HPDE6-E6E7 (cell line): Measurements from ENCODE around the gene FAM107B.
"Not testable (repeated sequence)": the region's sequence is repeated elsewhere in the genome, so short reads cannot be mapped to it uniquely, and the experiment has no call there.

Experiments used
- DNase-seq: peaks from one replicate; pipeline ENCODE4 v3.0.0; 2011; ENCODE audit warnings: missing footprints; ENCODE audit errors: extremely low spot score

FAM107B gene

GRCh38 chr10:14774797-14775196 is at the start of gene FAM107B:
FAM107B (minus strand) TSS chr10:14774897; CDS start chr10:14774663, 234 bp downstream.
- DNase-seq, result no peak

- DNase-seq, result no peak
Measured at GRCh38 chr10:14823966-14824365, 49.3 kb upstream of the FAM107B start.

- no peak for DNase-seq
Measured at GRCh38 chr10:14822879-14823755, 48.4 kb upstream of the FAM107B start.

GRCh38 chr10:14821635-14822375 is 47.1 kb upstream of the FAM107B start:
- DNase-seq, result no peak

GRCh38 chr10:14820775-14821154 is 46.1 kb upstream of the FAM107B start:
- no peak for DNase-seq

- peak; percentile 20 for DNase-seq
Measured at GRCh38 chr10:14820010-14820774, 45.5 kb upstream of the FAM107B start.

GRCh38 chr10:14816717-14817116 is 42.0 kb upstream of the FAM107B start:
- not testable (repeated sequence) for DNase-seq

GRCh38 chr10:14815681-14816080 is 41.0 kb upstream of the FAM107B start:
- DNase-seq, result no peak

GRCh38 chr10:14812271-14812670 is 37.6 kb upstream of the FAM107B start:
- DNase-seq, result no peak

- DNase-seq, result no peak
Measured at GRCh38 chr10:14810969-14811953, 36.6 kb upstream of the FAM107B start.

GRCh38 chr10:14806318-14806717 is 31.6 kb upstream of the FAM107B start:
- no peak for DNase-seq

GRCh38 chr10:14803827-14804226 is 29.1 kb upstream of the FAM107B start:
- no peak for DNase-seq

- no peak for DNase-seq
Measured at GRCh38 chr10:14801723-14802122, 27.0 kb upstream of the FAM107B start.

- no peak for DNase-seq
Measured at GRCh38 chr10:14800397-14800796, 25.7 kb upstream of the FAM107B start.

- no peak for DNase-seq
Measured at GRCh38 chr10:14798636-14799035, 23.9 kb upstream of the FAM107B start.

GRCh38 chr10:14787938-14788337 is 13.2 kb upstream of the FAM107B start:
- no peak for DNase-seq

- DNase-seq, result no peak
Measured at GRCh38 chr10:14784459-14785055, 9.9 kb upstream of the FAM107B start.

GRCh38 chr10:14782691-14783363 is 8.1 kb upstream of the FAM107B start:
- peak; percentile 15 for DNase-seq

- DNase-seq, result no peak
Measured at GRCh38 chr10:14781763-14782162, 7.1 kb upstream of the FAM107B start.
